Prostate gland (tissue), 2 donors: ENCODE measurements around the gene NDOR1. TPM values are rescaled to one million over a fixed set of nuclear protein-coding genes. Genes with fewer than 3 reads are reported as not detected.

ENCODE experiments used
- DNase-seq: peaks from one replicate; pipeline ENCODE4 v3.0.0-alpha.2; 2019; ENCODE audit warnings: low spot score
- H3K27ac ChIP-seq, 2 donors: fragments of 200-600 bp; sonication (generic); 2 replicates each; pipeline ENCODE4 v1.5.1; 2017 to 2019
- H3K27me3 ChIP-seq: fragments of 200-600 bp; sonication (generic); replicated peaks from 2 replicates; pipeline ENCODE4 v1.5.1; 2019; ENCODE audit not compliant: insufficient read depth
- H3K36me3 ChIP-seq, 2 donors: fragments of 200-600 bp; sonication (generic); 1 replicate in 1 of 2; 2 replicates in 1 of 2; pipeline versions ENCODE4 v1.5.1 to v1.8.1; 2017 to 2019
- H3K4me1 ChIP-seq: fragments of 200-600 bp; sonication (generic); replicated peaks from 2 replicates; pipeline ENCODE4 v1.5.1; 2019
- H3K4me3 ChIP-seq, 2 donors: fragments of 200-600 bp; sonication (generic); 2 replicates each; pipeline ENCODE4 v1.5.1; 2017 to 2019
- H3K9me3 ChIP-seq: fragments of 200-600 bp; sonication (generic); 2 replicates; pipeline ENCODE4 v1.5.1; 2017
- POLR2A ChIP-seq: fragments of 450-650 bp; IDR thresholded peaks from one replicate; pipeline ENCODE4 v1.6.1; 2016; ENCODE audit warnings: antibody characterized with exemption, mild to moderate bottlenecking
- POLR2AphosphoS5 ChIP-seq: sonication (generic); formaldehyde crosslinking; IDR thresholded peaks from one replicate; pipeline ENCODE4 v1.6.1; 2017; ENCODE audit warnings: antibody characterized with exemption
- WGBS: methylation state at CpG from one replicate; pipeline ENCODE4 v1.1.5; 2018; 5-methylcytosine and 5-hydroxymethylcytosine counted together
- intact Hi-C: fragments of 100-400 bp; cut with DNase I; formaldehyde crosslinking; loops from one replicate; pipeline ENCODE4 v1.14.2; 2022
- total RNA-seq, 2 donors: library from RNA; depleted of rRNA; stranded (reverse); fragments of >200 nt; gene quantifications; one replicate each; pipeline ENCODE4 v1.1.0, GENCODE V29; 2016
- TF ChIP-seq, protein P1 (sequence below), 4 experiments: fragments of 200-600 bp in 2 of 4; fragments of 450-650 bp in 2 of 4; sonication (generic) in 2 of 4; IDR thresholded peaks; 1 replicate in 3 of 4; 2 replicates in 1 of 4; pipeline ENCODE4 v1.5.1; 2016 to 2019; ENCODE audit warnings: antibody characterized with exemption in 4 of 4, mild to moderate bottlenecking in 2 of 4, moderate library complexity in 2 of 4

Gene NDOR1
- total RNA-seq, 2 donors from 2014 or later, result 18.5 to 31.9 TPM

- TF ChIP-seq, protein P1, sequence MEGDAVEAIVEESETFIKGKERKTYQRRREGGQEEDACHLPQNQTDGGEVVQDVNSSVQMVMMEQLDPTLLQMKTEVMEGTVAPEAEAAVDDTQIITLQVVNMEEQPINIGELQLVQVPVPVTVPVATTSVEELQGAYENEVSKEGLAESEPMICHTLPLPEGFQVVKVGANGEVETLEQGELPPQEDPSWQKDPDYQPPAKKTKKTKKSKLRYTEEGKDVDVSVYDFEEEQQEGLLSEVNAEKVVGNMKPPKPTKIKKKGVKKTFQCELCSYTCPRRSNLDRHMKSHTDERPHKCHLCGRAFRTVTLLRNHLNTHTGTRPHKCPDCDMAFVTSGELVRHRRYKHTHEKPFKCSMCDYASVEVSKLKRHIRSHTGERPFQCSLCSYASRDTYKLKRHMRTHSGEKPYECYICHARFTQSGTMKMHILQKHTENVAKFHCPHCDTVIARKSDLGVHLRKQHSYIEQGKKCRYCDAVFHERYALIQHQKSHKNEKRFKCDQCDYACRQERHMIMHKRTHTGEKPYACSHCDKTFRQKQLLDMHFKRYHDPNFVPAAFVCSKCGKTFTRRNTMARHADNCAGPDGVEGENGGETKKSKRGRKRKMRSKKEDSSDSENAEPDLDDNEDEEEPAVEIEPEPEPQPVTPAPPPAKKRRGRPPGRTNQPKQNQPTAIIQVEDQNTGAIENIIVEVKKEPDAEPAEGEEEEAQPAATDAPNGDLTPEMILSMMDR (IDR thresholded peaks at IDR 0.05), result no peak
- TF ChIP-seq POLR2A (no peak), POLR2AphosphoS5 (no peak)
- Histone ChIP-seq H3K36me3 (no peaks in the 10 kb centered on the region), H3K27me3 (peaks cover 3% of the 10 kb centered on the region), H3K27ac (no peak overlapping the region), H3K9me3 (no peaks in the 10 kb centered on the region), H3K4me3 (no peak overlapping the region), H3K4me1 (peaks cover 28% of the 10 kb centered on the region)
- no peak for DNase-seq
- 63% methylated on average over 22 of the region's 22 CpGs for WGBS
- intact Hi-C loops, result no loop called here
These were observed 38.9 kb upstream of the NDOR1 start for GRCh38 chr9:137166380-137167229.

DNA sequence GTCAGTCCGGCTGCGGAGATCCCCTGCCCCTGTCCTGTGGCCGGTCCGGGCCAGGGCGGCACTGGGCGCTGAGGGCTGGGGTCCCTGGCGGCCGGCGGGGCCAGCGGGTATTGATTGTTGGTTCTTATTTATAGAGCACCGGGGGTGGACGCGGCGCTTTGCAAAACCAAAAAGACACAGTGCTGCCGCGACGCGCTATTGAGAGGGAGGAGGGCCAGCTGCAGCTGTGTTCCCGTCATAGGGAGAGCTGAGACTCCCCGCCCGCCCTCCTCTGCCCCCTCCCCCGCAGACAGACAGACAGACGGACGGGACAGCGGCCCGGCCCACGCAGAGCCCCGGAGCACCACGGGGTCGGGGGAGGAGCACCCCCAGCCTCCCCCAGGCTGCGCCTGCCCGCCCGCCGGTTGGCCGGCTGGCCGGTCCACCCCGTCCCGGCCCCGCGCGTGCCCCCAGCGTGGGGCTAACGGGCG is 38.2 kb upstream of the NDOR1 start:
- Histone ChIP-seq H3K4me1 (peaks cover 32% of the 10 kb centered on the region), H3K36me3 (no peaks in the 10 kb centered on the region), H3K27ac (peak overlapping the region in 1 of 2 donors; percentile 79), H3K27me3 (peaks cover 3% of the 10 kb centered on the region), H3K9me3 (no peaks in the 10 kb centered on the region), H3K4me3 (peak overlapping the region; percentile 40 to 58)
- no peak for DNase-seq
- TF ChIP-seq POLR2AphosphoS5 (no peak), POLR2A (no peak)
- TF ChIP-seq, protein P1 (IDR thresholded peaks at IDR 0.05), result no peak
- WGBS, result 31% methylated on average over 25 of the region's 44 CpGs
- intact Hi-C loops, result no loop called here

- DNase-seq, result no peak
- TF ChIP-seq, protein P1 (IDR thresholded peaks at IDR 0.05), result no peak
- TF ChIP-seq POLR2A (no peak), POLR2AphosphoS5 (no peak)
- H3K4me3 ChIP-seq, result peak overlapping the region; percentile 40 to 58
- peaks cover 32% of the 10 kb centered on the region for H3K4me1 ChIP-seq
- 7% methylated on average over 35 of the region's 57 CpGs for WGBS
- H3K36me3 ChIP-seq, result no peaks in the 10 kb centered on the region
- H3K27me3 ChIP-seq, result peaks cover 3% of the 10 kb centered on the region
- intact Hi-C loops, result no loop called here
- peak overlapping the region; percentile 26 to 79 for H3K27ac ChIP-seq
- H3K9me3 ChIP-seq, result no peaks in the 10 kb centered on the region
These were observed 37.5 kb upstream of the NDOR1 start for GRCh38 chr9:137167747-137168572.

GRCh38 chr9:137168573-137168903 is 37.0 kb upstream of the NDOR1 start:
- H3K36me3 ChIP-seq, result no peaks in the 10 kb centered on the region
- H3K4me1 ChIP-seq, result peaks cover 37% of the 10 kb centered on the region
- H3K4me3 ChIP-seq, result peak overlapping the region; percentile 40 to 58
- H3K27ac ChIP-seq, result peak overlapping the region; percentile 26 to 79
- WGBS, result 0% methylated on average over 30 of the region's 36 CpGs
- TF ChIP-seq POLR2A, result no peak
- TF ChIP-seq POLR2AphosphoS5, result no peak
- TF ChIP-seq, protein P1 (IDR thresholded peaks at IDR 0.05), result no peak
- H3K27me3 ChIP-seq, result peaks cover 3% of the 10 kb centered on the region
- H3K9me3 ChIP-seq, result no peaks in the 10 kb centered on the region
- no peak for DNase-seq
- intact Hi-C loops, result no loop called here
